G401 (cell line): Measurements from ENCODE around the gene USB1. TPM values are rescaled to one million over a fixed set of nuclear protein-coding genes. Genes with fewer than 3 reads are reported as not detected.
A peak's percentile ranks its signal among the peaks of the same experiment; 100 is the strongest.
"Not testable (repeated sequence)": the region's sequence is repeated elsewhere in the genome, so short reads cannot be mapped to it uniquely, and the experiment has no call there.

Experiments used
- DNase-seq: peaks from one replicate; pipeline ENCODE4 v3.0.0-alpha.2; 2015; ENCODE audit warnings: low spot score
- in situ Hi-C: cut with HindIII; loops from 2 replicates; pipeline ENCODE4 v1.10.0; 2016; ENCODE audit warnings: low sequenced_read_pairs, mixed read lengths
- total RNA-seq: library from RNA; depleted of rRNA; stranded (reverse); fragments of >200 nt; shearing (Covaris generic); gene quantifications from 2 replicates; pipeline ENCODE4 v1.2.3, GENCODE V29; 2014

Gene USB1
- total RNA-seq, 1 experiment from 2014 or later, result 27.1 TPM

DNA sequence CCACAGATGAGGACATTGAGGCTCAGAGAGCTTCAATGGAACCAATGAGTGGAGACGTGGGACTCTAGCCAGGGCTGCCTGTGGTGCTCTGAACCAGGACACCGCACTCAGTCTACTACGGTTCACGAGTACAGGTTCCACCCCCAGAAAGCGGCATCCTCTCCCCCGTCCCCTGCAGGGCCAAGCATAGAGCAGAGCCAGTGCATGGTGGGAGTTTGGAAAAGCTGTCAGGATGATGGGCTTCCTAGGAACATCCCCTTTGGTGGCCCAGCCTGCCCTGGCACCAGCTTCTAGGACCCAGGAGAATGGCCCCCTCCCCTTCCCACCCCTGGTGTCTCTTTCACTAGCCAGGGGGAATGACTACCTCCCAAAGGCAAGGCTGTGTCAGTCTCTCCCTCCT is 9.1 kb upstream of the USB1 start:
- in situ Hi-C loops, result no loop called here
- no peak for DNase-seq

DNA sequence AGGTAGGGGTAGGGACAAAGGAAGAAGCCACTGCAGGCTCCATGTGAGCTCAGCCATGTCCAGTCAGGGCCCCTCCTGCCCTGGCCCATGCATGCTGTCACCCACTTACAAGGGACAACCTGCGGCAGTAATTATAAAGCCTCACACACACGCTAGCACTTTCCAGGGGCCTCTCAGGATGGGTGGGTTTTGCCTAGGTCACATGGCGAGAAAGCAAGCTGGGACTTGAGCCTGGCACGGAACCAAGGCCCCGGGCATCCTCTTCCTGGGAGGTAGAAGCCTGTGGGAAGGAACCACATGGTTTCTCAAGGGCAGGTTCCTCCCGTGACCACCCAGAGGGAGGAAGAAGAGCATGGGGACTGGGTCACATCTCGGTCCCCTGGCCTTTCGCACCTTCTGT is 7.8 kb upstream of the USB1 start:
- in situ Hi-C loops, result no loop called here
- DNase-seq, result no peak

GRCh38 chr16:57993897-57994296 is 7.3 kb upstream of the USB1 start:
- in situ Hi-C loops, result no loop called here
- no peak for DNase-seq

DNA sequence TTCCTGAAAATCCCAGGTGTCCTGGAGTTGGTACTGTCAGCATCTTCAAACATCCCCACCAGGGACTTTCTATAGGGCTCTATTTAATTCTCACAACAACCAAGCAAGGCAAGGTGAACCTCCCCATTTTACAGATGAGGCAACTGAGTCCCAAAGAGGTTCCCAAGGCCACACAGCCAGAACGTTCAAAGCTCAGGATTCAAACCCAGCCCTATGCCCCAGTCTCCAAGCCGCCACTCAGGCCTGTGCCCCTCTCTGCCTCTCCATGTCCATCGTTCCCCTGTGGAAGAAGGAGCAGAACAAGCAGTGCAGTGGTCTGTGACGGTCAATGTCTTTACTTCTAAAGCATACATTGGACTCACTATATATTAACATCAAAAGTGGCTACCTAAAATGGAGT is 6.8 kb upstream of the USB1 start:
- DNase-seq, result no peak
- in situ Hi-C loops, result no loop called here

- DNase-seq, result peak; percentile 19
- in situ Hi-C loops, result no loop called here
Measured at GRCh38 chr16:57994778-57995177, 6.4 kb upstream of the USB1 start.

- in situ Hi-C loops, result no loop called here
- DNase-seq, result no peak
Measured at GRCh38 chr16:57995721-57996405, 5.3 kb upstream of the USB1 start.

DNA sequence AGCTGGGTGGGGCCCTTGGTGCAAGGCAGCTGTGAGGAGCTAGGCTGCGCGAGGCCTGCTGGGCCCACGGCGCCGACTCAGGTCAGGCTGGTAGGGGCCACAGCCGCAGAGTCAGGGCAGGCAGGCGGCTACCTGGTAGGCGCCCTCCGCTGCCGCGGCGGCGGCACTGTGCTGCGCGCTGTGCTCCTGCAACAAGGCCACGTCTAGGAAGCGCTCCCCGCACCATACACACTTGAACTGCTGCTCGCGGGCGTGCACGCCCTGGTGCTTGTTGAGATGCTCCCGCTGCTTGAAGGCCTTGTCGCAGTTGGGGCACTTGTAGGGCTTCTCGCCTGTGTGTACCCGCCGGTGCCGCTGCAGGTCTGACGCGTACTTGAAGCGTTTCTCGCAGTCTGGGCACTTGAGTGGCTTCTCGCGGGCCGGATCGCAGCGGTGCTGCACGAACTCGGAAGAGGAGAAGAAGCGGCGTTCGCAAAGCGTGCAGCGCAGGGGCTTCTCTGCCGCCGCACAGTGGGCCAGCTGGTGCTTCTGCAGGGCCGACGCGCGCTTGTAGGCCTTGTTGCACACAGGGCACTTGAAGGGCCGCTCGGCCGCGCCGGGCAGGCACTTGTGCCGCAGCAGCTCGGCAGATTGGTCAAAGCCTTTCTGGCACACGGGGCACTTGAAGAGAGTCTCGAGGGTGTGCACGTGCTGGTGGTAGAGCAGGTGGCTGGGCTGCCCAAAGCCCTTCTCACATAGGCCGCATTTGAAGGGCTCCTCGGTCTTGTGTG is 4.6 kb upstream of the USB1 start:
- in situ Hi-C loops, result no loop called here
- DNase-seq, result no peak

GRCh38 chr16:57997176-57997527 is 4.1 kb upstream of the USB1 start:
- DNase-seq, result no peak

GRCh38 chr16:57997528-57998265 is 3.5 kb upstream of the USB1 start:
- in situ Hi-C loops, result no loop called here
- DNase-seq, result no peak

More at GRCh38 chr16:57997176-57997527, 4.1 kb upstream of the USB1 start:
- in situ Hi-C loops, result no loop called here

DNA sequence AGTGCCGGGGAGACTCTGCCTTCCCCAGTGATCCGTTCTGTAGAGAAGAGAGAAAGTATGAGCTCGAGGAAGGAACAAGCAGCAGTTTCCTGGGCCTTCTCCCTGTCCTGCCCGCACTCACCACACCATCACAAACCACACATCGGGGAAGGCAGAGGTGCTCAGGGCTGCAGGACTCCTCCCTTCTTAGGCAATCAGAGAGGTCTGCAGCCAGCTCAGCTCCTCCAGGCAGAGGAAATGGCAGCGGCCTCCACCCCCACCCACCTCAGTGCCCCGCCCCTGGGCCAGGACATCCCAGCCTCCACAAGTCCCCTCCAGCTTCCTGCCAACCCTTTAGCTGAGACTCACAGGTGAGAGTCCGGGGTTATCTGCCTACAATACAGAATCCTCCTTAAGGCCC is 2.7 kb upstream of the USB1 start:
- in situ Hi-C loops, result no loop called here
- DNase-seq, result no peak

DNA sequence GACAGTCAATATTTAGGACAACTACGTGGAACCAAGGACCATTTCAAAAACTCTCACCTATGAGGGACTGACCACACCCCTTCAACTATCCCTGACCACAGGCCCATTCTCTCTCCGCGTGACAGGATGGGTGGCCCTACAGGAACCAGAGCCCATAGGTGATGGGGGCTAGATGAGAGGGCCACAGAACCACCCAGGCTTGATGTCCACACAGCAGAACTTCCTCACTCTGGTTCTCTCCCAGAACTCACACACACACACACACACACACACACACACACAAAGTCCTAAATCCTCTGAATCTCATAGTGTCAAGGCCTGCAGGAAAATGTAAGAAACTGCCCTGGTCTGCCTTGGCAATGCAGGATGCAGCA is 2.2 kb upstream of the USB1 start:
- DNase-seq, result no peak
- in situ Hi-C loops, result no loop called here

- in situ Hi-C loops, result no loop called here
- DNase-seq, result peak; percentile 43
Measured at GRCh38 chr16:57999366-57999970, 1.7 kb upstream of the USB1 start.

- in situ Hi-C loops, result no loop called here
- no peak for DNase-seq
Measured at GRCh38 chr16:57999971-58000705, 1.1 kb upstream of the USB1 start, which contains the start of gene ZNF319. Gene ZNF319 (minus strand): TSS chr16:58000672. CDS start chr16:57998265, 2,407 bp downstream.

DNA sequence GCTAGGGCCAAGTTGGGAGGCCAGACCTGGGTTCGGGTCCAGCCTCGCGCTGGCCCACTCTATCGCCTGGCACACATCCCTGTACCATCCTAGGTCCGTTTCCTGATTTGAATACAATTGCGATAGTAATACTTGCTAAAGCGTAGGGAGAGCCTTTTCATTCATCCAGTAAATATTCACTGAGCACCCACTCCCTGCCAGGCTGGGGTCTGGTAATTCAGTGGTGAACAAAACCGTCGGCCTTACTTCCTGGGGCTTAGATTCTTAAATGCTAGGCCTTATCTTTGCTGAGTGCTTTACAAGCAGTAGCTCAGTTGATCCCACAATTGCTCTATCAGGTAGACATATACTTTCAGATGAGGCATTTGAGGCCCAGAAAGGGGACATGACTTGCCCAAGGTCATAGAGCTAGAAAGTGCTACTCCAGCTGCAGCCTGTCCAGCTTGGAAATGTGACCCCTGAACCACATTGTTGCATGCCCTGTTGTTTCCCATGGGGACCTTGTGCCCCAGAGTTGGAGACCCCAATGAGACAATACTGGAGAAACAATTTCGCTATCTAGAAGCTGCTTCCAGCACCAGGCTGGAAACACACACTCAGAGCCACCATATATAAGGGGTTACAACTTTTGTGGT is 691 bp downstream of the USB1 start:
- DNase-seq, result no peak
- in situ Hi-C loops, result no loop called here

DNA sequence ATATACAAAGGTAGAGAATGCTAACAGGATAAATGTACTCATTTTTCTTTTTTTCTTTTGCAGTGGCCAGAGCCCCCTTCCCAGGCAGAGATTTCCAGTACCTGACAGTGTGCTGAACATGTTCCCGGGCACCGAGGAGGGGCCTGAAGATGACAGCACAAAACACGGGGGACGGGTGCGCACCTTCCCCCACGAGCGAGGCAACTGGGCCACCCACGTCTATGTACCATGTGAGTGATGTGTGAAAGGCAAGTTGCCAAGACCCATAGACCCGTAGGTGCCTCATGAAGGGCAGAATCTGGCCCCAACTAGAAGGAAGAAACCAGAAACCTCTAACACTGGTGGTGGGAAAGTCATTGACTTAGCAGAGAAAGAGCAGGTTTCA is 1.2 kb downstream of the USB1 start:
- in situ Hi-C loops, result no loop called here
- DNase-seq, result no peak

- in situ Hi-C loops, result no loop called here
- DNase-seq, result no peak
Measured at GRCh38 chr16:58002936-58003335, 1.7 kb downstream of the USB1 start.

GRCh38 chr16:58004736-58005135 is 3.5 kb downstream of the USB1 start:
- DNase-seq, in situ Hi-C loops: not testable (repeated sequence)

DNA sequence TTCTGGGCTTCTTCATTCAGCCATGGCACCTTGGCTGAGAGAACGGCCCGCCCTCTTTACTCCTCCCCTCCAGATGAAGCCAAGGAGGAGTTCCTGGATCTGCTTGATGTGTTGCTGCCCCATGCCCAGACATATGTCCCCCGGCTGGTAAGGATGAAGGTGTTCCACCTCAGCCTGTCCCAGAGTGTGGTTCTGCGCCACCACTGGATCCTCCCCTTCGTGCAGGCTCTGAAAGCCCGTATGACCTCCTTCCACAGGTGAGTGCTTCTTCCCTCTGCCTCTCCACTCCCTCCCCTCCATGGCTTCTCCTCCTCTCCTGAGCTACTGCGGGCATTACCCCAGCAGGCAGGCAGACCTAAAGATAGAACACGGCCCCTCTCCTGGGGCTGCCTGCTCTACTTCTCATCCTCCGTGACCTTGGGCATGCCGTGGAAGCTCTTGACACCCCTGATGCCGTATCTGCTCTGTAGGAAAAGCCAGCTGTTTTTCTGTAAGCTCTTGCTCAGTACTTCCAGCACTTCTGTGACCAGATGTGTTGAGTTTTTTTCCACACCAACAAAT is 8.7 kb downstream of the USB1 start:
- DNase-seq, result no peak
- in situ Hi-C loops, result no loop called here
